ENCODE measurements around the gene DHX8.
A peak's percentile ranks its signal among the peaks of the same experiment; 100 is the strongest.
"Not testable (repeated sequence)": the region's sequence is repeated elsewhere in the genome, so short reads cannot be mapped to it uniquely, and the experiment has no call there.

Gene DHX8

GRCh38 chr17:43471585-43472160, 12.1 kb upstream of the DHX8 start:
- no peak for DNase-seq
- no peak for ATAC-seq
- no peaks in the 10 kb centered on the region for H3K9me3 Mint-ChIP-seq

GRCh38 chr17:43475494-43476089, 8.2 kb upstream of the DHX8 start:
- no peaks in the 10 kb centered on the region for H3K4me1 Mint-ChIP-seq
- no peaks in the 10 kb centered on the region for H3K9me3 Mint-ChIP-seq
- H3K36me3 Mint-ChIP-seq (ENCODE audit: low read depth): no peaks in the 10 kb centered on the region
- ATAC-seq (no peak), DNase-seq (no peak)
- H3K27me3 Mint-ChIP-seq: peaks cover 2% of the 10 kb centered on the region
- H3K4me3 Mint-ChIP-seq: no peak overlapping the region
- H3K27ac Mint-ChIP-seq: no peak overlapping the region

More at GRCh38 chr17:43471585-43472160, 12.1 kb upstream of the DHX8 start:
- H3K36me3 Mint-ChIP-seq (ENCODE audit: low read depth): no peaks in the 10 kb centered on the region
- no peaks in the 10 kb centered on the region for H3K4me1 Mint-ChIP-seq
- no peak overlapping the region for H3K4me3 Mint-ChIP-seq
- peaks cover 5% of the 10 kb centered on the region for H3K27me3 Mint-ChIP-seq
- no peak overlapping the region for H3K27ac Mint-ChIP-seq

GRCh38 chr17:43476306-43476705, 7.5 kb upstream of the DHX8 start:
- not testable (repeated sequence) for H3K4me3 Mint-ChIP-seq; ATAC-seq; H3K9me3 Mint-ChIP-seq; DNase-seq; H3K36me3 Mint-ChIP-seq (ENCODE audit: low read depth); H3K4me1 Mint-ChIP-seq; H3K27ac Mint-ChIP-seq; H3K27me3 Mint-ChIP-seq

GRCh38 chr17:43477832-43478634, 5.7 kb upstream of the DHX8 start:
- no peaks in the 10 kb centered on the region for H3K27me3 Mint-ChIP-seq
- DNase-seq: no peak

GRCh38 chr17:43479948-43480347, 3.8 kb upstream of the DHX8 start:
- no peak overlapping the region for H3K27ac Mint-ChIP-seq
- no peaks in the 10 kb centered on the region for H3K9me3 Mint-ChIP-seq
- H3K36me3 Mint-ChIP-seq (ENCODE audit: low read depth): peaks cover 4% of the 10 kb centered on the region
- DNase-seq: no peak
- peaks cover 15% of the 10 kb centered on the region for H3K4me1 Mint-ChIP-seq
- no peaks in the 10 kb centered on the region for H3K27me3 Mint-ChIP-seq
- H3K4me3 Mint-ChIP-seq: no peak overlapping the region
- no peak for ATAC-seq

More at GRCh38 chr17:43477832-43478634, 5.7 kb upstream of the DHX8 start:
- Mint-ChIP-seq H3K36me3 (ENCODE audit: low read depth) (no peaks in the 10 kb centered on the region), H3K4me1 (no peaks in the 10 kb centered on the region), H3K4me3 (no peak overlapping the region), H3K9me3 (no peaks in the 10 kb centered on the region), H3K27ac (no peak overlapping the region)
- no peak for ATAC-seq

- no peak overlapping the region for H3K4me3 Mint-ChIP-seq
Measured at GRCh38 chr17:43482103-43483012, 1.4 kb upstream of the DHX8 start.

GRCh38 chr17:43490621-43491020, 6.8 kb downstream of the DHX8 start:
- Mint-ChIP-seq H3K4me1 (peaks cover 12% of the 10 kb centered on the region), H3K27ac (no peak overlapping the region), H3K4me3 (no peak overlapping the region), H3K27me3 (no peaks in the 10 kb centered on the region), H3K9me3 (no peaks in the 10 kb centered on the region), H3K36me3 (ENCODE audit: low read depth) (peaks cover 34% of the 10 kb centered on the region)
- DNase-seq: no peak
- no peak for ATAC-seq

More at GRCh38 chr17:43482103-43483012, 1.4 kb upstream of the DHX8 start:
- ATAC-seq (no peak), DNase-seq (no peak)
- peak overlapping the region; percentile 97 for H3K27ac Mint-ChIP-seq
- peaks cover 31% of the 10 kb centered on the region for H3K4me1 Mint-ChIP-seq
- H3K36me3 Mint-ChIP-seq (ENCODE audit: low read depth): peaks cover 4% of the 10 kb centered on the region
- H3K9me3 Mint-ChIP-seq: no peaks in the 10 kb centered on the region
- H3K27me3 Mint-ChIP-seq: no peaks in the 10 kb centered on the region

GRCh38 chr17:43509440-43509839, 25.7 kb downstream of the DHX8 start:
- not testable (repeated sequence) for H3K9me3 Mint-ChIP-seq, H3K27me3 Mint-ChIP-seq, H3K4me3 Mint-ChIP-seq, H3K27ac Mint-ChIP-seq, H3K4me1 Mint-ChIP-seq, DNase-seq, ATAC-seq
- H3K36me3 Mint-ChIP-seq (ENCODE audit: low read depth): peaks cover 48% of the 10 kb centered on the region

- not testable (repeated sequence) for H3K27me3 Mint-ChIP-seq, H3K9me3 Mint-ChIP-seq, H3K4me3 Mint-ChIP-seq, H3K27ac Mint-ChIP-seq, DNase-seq, H3K4me1 Mint-ChIP-seq, ATAC-seq
- H3K36me3 Mint-ChIP-seq (ENCODE audit: low read depth): peaks cover 49% of the 10 kb centered on the region
Measured at GRCh38 chr17:43511199-43511598, 27.4 kb downstream of the DHX8 start.

GRCh38 chr17:43515656-43516055, 31.9 kb downstream of the DHX8 start:
- Mint-ChIP-seq H3K4me1 (peaks cover 7% of the 10 kb centered on the region), H3K4me3 (no peak overlapping the region)
- ATAC-seq: no peak

GRCh38 chr17:43517161-43517560, 33.4 kb downstream of the DHX8 start:
- no peaks in the 10 kb centered on the region for H3K27me3 Mint-ChIP-seq
- H3K27ac Mint-ChIP-seq: peak overlapping the region; percentile 22
- no peaks in the 10 kb centered on the region for H3K9me3 Mint-ChIP-seq
- DNase-seq (no peak), ATAC-seq (no peak)
- H3K4me1 Mint-ChIP-seq: peaks cover 7% of the 10 kb centered on the region
- peaks cover 55% of the 10 kb centered on the region for H3K36me3 Mint-ChIP-seq (ENCODE audit: low read depth)
- no peak overlapping the region for H3K4me3 Mint-ChIP-seq

More at GRCh38 chr17:43515656-43516055, 31.9 kb downstream of the DHX8 start:
- Mint-ChIP-seq H3K27ac (no peak overlapping the region), H3K36me3 (ENCODE audit: low read depth) (peaks cover 54% of the 10 kb centered on the region), H3K27me3 (no peaks in the 10 kb centered on the region), H3K9me3 (no peaks in the 10 kb centered on the region)
- DNase-seq: no peak

- Mint-ChIP-seq H3K4me1 (peaks cover 7% of the 10 kb centered on the region), H3K9me3 (no peaks in the 10 kb centered on the region), H3K27ac (no peak overlapping the region), H3K36me3 (ENCODE audit: low read depth) (peaks cover 50% of the 10 kb centered on the region), H3K4me3 (no peak overlapping the region), H3K27me3 (no peaks in the 10 kb centered on the region)
- peak; percentile 66 for ATAC-seq
- no peak for DNase-seq
Measured at GRCh38 chr17:43517615-43518386, 34.0 kb downstream of the DHX8 start.

GRCh38 chr17:43521389-43521788, 37.6 kb downstream of the DHX8 start:
- DNase-seq (no peak), ATAC-seq (no peak)
- Mint-ChIP-seq H3K9me3 (no peaks in the 10 kb centered on the region), H3K27ac (no peak overlapping the region), H3K36me3 (ENCODE audit: low read depth) (peaks cover 55% of the 10 kb centered on the region), H3K27me3 (no peaks in the 10 kb centered on the region), H3K4me3 (no peak overlapping the region), H3K4me1 (peaks cover 7% of the 10 kb centered on the region)
